Thymus (tissue), 14 donors: ENCODE results near the gene MED16. TPM values are rescaled to one million over a fixed set of nuclear protein-coding genes. Genes with fewer than 3 reads are reported as not detected.
A peak's percentile ranks its signal among the peaks of the same experiment; 100 is the strongest.

Experiments
- DNase-seq, 9 donors: peaks; one replicate each; pipeline ENCODE4 v3.0.0-alpha.2; 2013; ENCODE audit warnings: low spot score in 9 of 9, low read depth in 6 of 9, missing footprints in 1 of 9
- H3K27ac ChIP-seq, 2 donors: one replicate each; pipeline ENCODE4 v1.5.1; 2013; ENCODE audit warnings: control low read depth in 1 of 2, low read depth in 1 of 2, low read length in 1 of 2, mild to moderate bottlenecking in 1 of 2, moderate library complexity in 1 of 2
- H3K27me3 ChIP-seq, 2 donors: one replicate each; pipeline ENCODE4 v1.5.1; 2013; ENCODE audit warnings: low read length in 1 of 2; ENCODE audit not compliant: control insufficient read depth in 2 of 2, insufficient read depth in 1 of 2
- H3K36me3 ChIP-seq, 2 donors: one replicate each; pipeline ENCODE4 v1.5.1; 2013; ENCODE audit warnings: low read length in 1 of 2, mild to moderate bottlenecking in 1 of 2, moderate library complexity in 1 of 2; ENCODE audit not compliant: control insufficient read depth in 2 of 2, insufficient read depth in 2 of 2
- H3K4me1 ChIP-seq, 2 donors: one replicate each; pipeline ENCODE4 v1.5.1; 2013; ENCODE audit warnings: low read length in 2 of 2; ENCODE audit not compliant: control insufficient read depth in 2 of 2, insufficient read depth in 2 of 2
- H3K4me3 ChIP-seq, 2 donors: one replicate each; pipeline ENCODE4 v1.5.1; 2013; ENCODE audit warnings: low read length in 2 of 2, control low read depth in 1 of 2, mild to moderate bottlenecking in 1 of 2
- H3K9me3 ChIP-seq, 2 donors: one replicate each; pipeline ENCODE4 v1.5.1; 2013; ENCODE audit warnings: low read length in 1 of 2, mild to moderate bottlenecking in 1 of 2; ENCODE audit not compliant: control insufficient read depth in 2 of 2, insufficient read depth in 1 of 2
- WGBS: extraction: QIAGEN DNeasy Blood & Tissue Kit; methylation state at CpG from one replicate; pipeline ENCODE4 v1.1.7; 2013; 5-methylcytosine and 5-hydroxymethylcytosine counted together
- long read RNA-seq, 10 donors: transcript quantifications; one replicate each; lab custom pipeline, GENCODE V29; 2026
- polyA plus RNA-seq: library from polyadenylated mRNA; stranded (reverse); fragments of 200-250 nt; gene quantifications from one replicate; pipeline ENCODE4 v1.2.3, GENCODE V29; 2013
- total RNA-seq: library from RNA; stranded (reverse); fragments of 120-200 nt; gene quantifications from one replicate; pipeline ENCODE4 v1.2.4, GENCODE V29; 2013
- donor health status: healthy.

Gene MED16
- total RNA-seq (8.9 TPM), polyA plus RNA-seq (64.4 TPM)
- long read RNA-seq, donor 1: 0 reads
- long read RNA-seq, donor 2, transcript MED16-204 (15 exons, 3,420 nt): major isoform, 22 of 23 reads
- long read RNA-seq, donor 2, partial matches to known transcripts: 0 of 23 reads
- long read RNA-seq, donor 2, other reads (novel, unspliced or antisense): 0 of 23 reads
- long read RNA-seq, donor 3, transcript MED16-204 (15 exons, 3,420 nt): major isoform, 7 of 7 reads
- long read RNA-seq, donor 3, partial matches to known transcripts: 0 of 7 reads
- long read RNA-seq, donor 3, other reads (novel, unspliced or antisense): 0 of 7 reads
- long read RNA-seq, donor 4, partial matches to known transcripts: 0 of 2 reads
- long read RNA-seq, donor 4, other reads (novel, unspliced or antisense): 0 of 2 reads
- long read RNA-seq, donor 5, transcript MED16-204 (15 exons, 3,420 nt): major isoform, 5 of 11 reads
- long read RNA-seq, donor 5, partial matches to known transcripts: 6 of 11 reads
- long read RNA-seq, donor 5, other reads (novel, unspliced or antisense): 0 of 11 reads
- long read RNA-seq, donor 6, transcript MED16-204 (15 exons, 3,420 nt): major isoform, 6 of 6 reads
- long read RNA-seq, donor 6, partial matches to known transcripts: 0 of 6 reads
- long read RNA-seq, donor 6, other reads (novel, unspliced or antisense): 0 of 6 reads
- long read RNA-seq, donor 7, partial matches to known transcripts: 0 of 3 reads
- long read RNA-seq, donor 7, other reads (novel, unspliced or antisense): 0 of 3 reads
- long read RNA-seq, donor 8, partial matches to known transcripts: 0 of 3 reads
- long read RNA-seq, donor 8, other reads (novel, unspliced or antisense): 0 of 3 reads
- long read RNA-seq, donor 9, partial matches to known transcripts: 0 of 4 reads
- long read RNA-seq, donor 9, other reads (novel, unspliced or antisense): 0 of 4 reads
- long read RNA-seq, donor 10, partial matches to known transcripts: 0 of 4 reads
- long read RNA-seq, donor 10, other reads (novel, unspliced or antisense): 0 of 4 reads

DNA sequence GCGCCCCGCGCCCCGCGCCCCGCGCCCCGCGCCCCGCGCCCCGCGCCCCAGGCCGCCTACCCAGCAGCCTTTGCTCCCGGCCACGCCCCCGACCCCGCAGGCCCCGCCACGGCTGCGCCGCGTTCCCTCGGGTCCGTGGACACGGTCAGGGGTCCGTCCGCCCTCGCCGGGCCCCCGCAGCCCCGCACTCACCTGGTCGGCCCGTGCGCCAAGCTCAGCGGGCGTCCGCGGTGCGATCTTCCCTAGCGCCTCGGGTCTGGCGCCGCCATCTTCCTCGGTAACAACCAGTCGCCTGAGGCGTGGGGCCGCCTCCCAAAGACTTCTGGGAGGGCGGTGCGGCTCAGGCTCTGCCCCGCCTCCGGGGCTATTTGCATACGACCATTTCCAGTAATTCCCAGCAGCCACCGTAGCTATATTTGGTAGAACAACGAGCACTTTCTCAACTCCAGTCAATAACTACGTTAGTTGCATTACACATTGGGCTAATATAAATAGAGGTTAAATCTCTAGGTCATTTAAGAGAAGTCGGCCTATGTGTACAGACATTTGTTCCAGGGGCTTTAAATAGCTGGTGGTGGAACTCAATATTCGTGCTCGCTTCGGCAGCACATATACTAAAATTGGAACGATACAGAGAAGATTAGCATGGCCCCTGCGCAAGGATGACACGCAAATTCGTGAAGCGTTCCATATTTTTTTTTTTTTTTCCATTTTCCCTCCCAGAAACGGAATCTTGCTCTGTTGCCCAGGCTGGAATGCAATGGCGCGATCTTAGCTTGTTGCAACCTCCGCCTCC, at the start of gene MED16, which contains the start of gene RNU6-9:
Gene MED16, minus strand, starts transcription at position 294 of the 796 bp plus-strand sequence. CDS start 2,056 bp downstream, outside the sequence.
Gene RNU6-9, plus strand, starts transcription at position 591 of the 796 bp plus-strand sequence.
- peak within 1 kb of the TSS; percentile 91 to 96 for H3K27ac ChIP-seq
- peaks cover 27 to 30% of the 10 kb centered on the region in 2 donors for H3K36me3 ChIP-seq
- DNase-seq: peak; percentile 86 to 97 (median 93)
- H3K9me3 ChIP-seq: peaks cover 0 to 6% of the 10 kb centered on the region in 2 donors
- whole genome bisulfite sequencing: 1% methylated on average over 69 of the region's 69 CpGs
- H3K27me3 ChIP-seq: no peaks in the 10 kb centered on the region
- H3K4me1 ChIP-seq: peaks cover 2 to 13% of the 10 kb centered on the region in 2 donors
- H3K4me3 ChIP-seq: peak within 1 kb of the TSS; percentile 46 to 97

- 97% methylated on average over 32 of the region's 32 CpGs for WGBS
- Histone ChIP-seq H3K9me3 (peaks cover 0 to 9% of the 10 kb centered on the region in 2 donors), H3K4me3 (no peak overlapping the region), H3K27me3 (peaks cover 0 to 2% of the 10 kb centered on the region in 2 donors), H3K4me1 (peaks cover 2 to 10% of the 10 kb centered on the region in 2 donors), H3K36me3 (peaks cover 12 to 18% of the 10 kb centered on the region in 2 donors), H3K27ac (no peak overlapping the region)
- DNase-seq: no peak
Measured at GRCh38 chr19:942133-942645, 49.2 kb upstream of the MED16 start.

DNA sequence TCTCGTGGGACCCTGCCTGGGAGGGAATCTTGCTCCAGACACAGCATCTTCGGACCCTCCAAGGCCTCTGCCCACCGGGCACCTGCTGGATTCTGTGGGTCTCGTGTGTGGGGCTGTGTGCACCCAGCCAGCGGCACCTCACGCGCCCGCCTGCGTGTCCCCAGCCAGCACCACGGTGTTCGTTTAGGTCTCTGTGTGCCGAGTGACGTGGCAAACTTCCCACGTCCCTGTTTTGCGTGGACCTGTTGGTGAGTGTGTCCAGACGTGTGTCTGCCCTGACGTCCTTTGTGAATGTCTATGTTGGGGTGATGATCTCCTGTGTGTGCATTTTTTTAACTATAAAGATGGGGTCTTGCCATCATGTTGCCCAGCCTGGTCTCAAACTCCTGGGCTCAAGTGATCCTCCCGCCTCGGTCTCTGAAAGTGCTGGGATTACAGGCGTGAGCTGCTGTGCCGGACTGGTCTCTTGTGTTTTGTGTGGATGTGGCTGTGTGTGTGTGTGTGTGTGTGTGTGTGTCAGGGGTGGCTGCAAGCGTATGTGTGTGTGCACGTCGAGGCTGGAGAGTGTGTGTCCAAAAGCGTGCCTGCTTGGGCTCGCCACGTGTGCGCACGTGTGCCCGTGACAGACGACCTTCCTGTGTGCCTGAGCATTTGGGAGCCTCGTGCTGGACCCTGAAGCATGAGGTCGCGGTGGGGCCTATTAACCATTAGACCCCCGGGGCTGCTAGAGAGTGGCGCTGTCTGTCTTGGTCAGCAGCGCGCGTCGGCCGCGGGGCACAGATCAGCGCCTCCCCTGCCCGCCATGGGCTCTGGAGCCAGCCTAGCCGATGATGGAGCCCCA, 48.5 kb upstream of the MED16 start:
- peaks cover 8 to 18% of the 10 kb centered on the region in 2 donors for H3K36me3 ChIP-seq
- DNase-seq: no peak
- WGBS: 83% methylated on average over 45 of the region's 45 CpGs
- H3K27ac ChIP-seq: no peak overlapping the region
- peak overlapping the region in 1 of 2 donors; percentile 44 for H3K4me3 ChIP-seq
- peaks cover 0 to 9% of the 10 kb centered on the region in 2 donors for H3K9me3 ChIP-seq
- H3K27me3 ChIP-seq: no peaks in the 10 kb centered on the region
- H3K4me1 ChIP-seq: peaks cover 0 to 10% of the 10 kb centered on the region in 2 donors

GRCh38 chr19:940591-941291, 47.8 kb upstream of the MED16 start:
- Histone ChIP-seq H3K27me3 (no peaks in the 10 kb centered on the region), H3K27ac (peak overlapping the region in 1 of 2 donors; percentile 20), H3K4me3 (peak overlapping the region in 1 of 2 donors; percentile 44), H3K4me1 (peaks cover 0 to 10% of the 10 kb centered on the region in 2 donors), H3K9me3 (peaks cover 0 to 16% of the 10 kb centered on the region in 2 donors), H3K36me3 (peaks cover 8 to 23% of the 10 kb centered on the region in 2 donors)
- DNase-seq: no peak
- 4% methylated on average over 64 of the region's 64 CpGs for WGBS

DNA sequence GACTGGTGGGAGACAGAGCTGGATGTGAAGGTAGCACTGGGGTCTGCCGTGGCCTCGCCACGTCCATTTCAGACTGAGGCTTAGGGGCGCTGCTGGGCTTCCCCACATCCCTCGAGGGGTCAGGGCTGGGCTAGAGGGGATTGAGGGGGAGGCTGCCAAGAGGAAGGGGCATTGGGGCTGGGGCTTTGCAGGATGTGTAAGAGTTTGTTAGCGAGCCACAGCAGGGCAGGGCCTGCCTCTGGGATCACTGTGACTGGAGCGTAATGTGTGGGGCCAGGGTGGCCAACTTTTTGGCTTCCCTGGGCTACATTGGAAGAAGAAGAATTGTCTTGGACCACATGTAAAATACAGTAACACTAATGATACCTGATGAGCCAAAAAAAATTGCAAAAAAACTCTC, 46.9 kb upstream of the MED16 start:
- H3K27ac ChIP-seq: no peak overlapping the region
- peaks cover 0 to 16% of the 10 kb centered on the region in 2 donors for H3K9me3 ChIP-seq
- DNase-seq: no peak
- over 99% methylated on average over 7 of the region's 7 CpGs for WGBS
- no peak overlapping the region for H3K4me3 ChIP-seq
- peaks cover 1 to 10% of the 10 kb centered on the region in 2 donors for H3K4me1 ChIP-seq
- H3K36me3 ChIP-seq: peaks cover 8 to 29% of the 10 kb centered on the region in 2 donors
- H3K27me3 ChIP-seq: no peaks in the 10 kb centered on the region

DNA sequence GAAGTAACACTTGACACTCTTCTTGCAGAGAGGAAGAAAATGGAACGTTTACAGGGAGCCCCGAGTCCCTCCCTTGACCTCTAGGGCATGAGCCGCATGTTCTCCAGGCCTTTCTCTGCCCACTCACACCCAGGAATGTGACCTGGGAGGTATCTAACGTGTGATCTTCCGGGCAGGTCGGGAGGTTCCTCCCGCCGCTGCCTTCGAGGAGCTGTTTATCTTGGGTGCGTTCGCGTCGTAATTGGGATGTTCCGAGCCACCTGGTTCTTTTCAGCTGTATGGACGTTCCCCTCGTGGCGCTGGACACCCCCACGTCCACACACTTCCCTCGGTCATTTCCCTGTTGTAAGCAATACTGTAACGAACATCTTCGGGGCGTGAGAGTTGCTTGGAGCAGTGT, 46.5 kb upstream of the MED16 start:
- Histone ChIP-seq H3K27ac (no peak overlapping the region), H3K36me3 (peaks cover 8 to 31% of the 10 kb centered on the region in 2 donors)
- WGBS: 96% methylated on average over 22 of the region's 22 CpGs

DNA sequence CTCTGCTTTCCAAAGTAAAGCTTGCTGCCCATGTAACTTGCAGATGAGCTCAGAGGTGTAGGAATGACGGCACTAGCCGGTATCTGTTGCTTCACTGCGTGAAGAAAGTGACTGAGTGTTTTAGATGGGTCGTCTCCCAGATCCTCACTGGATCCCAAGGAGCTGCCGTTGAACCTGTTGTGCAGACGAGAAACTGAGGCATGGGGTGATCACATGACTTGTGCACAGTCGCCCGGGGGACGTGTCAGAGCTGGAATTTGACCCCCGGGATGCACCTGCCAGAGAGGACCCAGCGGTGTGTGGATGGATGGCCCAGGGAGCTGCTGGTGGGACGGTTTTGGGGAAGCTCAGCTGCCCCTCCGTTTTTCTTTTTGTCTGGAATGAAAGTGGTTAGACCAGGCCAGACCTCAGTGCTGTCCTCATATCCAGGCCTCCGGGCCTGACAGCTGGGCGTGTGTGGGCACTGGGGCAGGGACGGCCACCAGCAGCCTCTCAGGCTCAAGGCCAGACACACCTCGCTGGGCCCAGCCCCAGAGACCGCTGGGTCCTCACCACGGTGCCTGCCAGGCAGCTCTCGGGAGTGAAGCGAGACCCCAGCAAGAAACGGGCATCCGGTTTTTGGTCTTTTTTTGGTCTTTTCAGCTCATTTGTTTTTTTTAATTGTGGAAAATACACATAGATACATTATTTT, 45.4 kb upstream of the MED16 start:
- H3K4me1 ChIP-seq: peaks cover 10 to 17% of the 10 kb centered on the region in 2 donors
- 95% methylated on average over 23 of the region's 23 CpGs for WGBS
- no peak for DNase-seq

More for the DNA sequence above, 46.5 kb upstream of the MED16 start:
- DNase-seq: no peak
- Histone ChIP-seq H3K4me1 (peaks cover 6 to 10% of the 10 kb centered on the region in 2 donors), H3K4me3 (no peak overlapping the region), H3K27me3 (no peaks in the 10 kb centered on the region), H3K9me3 (peaks cover 0 to 16% of the 10 kb centered on the region in 2 donors)

More for the DNA sequence above, 45.4 kb upstream of the MED16 start:
- Histone ChIP-seq H3K4me3 (no peak overlapping the region), H3K36me3 (peaks cover 8 to 31% of the 10 kb centered on the region in 2 donors), H3K9me3 (peaks cover 0 to 12% of the 10 kb centered on the region in 2 donors), H3K27ac (no peak overlapping the region), H3K27me3 (no peaks in the 10 kb centered on the region)
